K562 treated with DMSO at 1 percent for 4 hours (cell line): Measurements from ENCODE around the gene RPEL1. TPM values are rescaled to one million over a fixed set of nuclear protein-coding genes. Genes with fewer than 3 reads are reported as not detected.

ENCODE experiments used
- total RNA-seq: library from RNA; unstranded; fragments of 300-600 nt; gene quantifications from 2 replicates; pipeline ENCODE4 v1.2.3, GENCODE V29; 2022; ENCODE audit not compliant: insufficient read depth

RPEL1 gene
- not detected in 2 replicates for total RNA-seq

GRCh38 chr10:103245587-103245986, at the start of gene RPEL1:
RPEL1 (plus strand) TSS chr10:103245887; CDS start chr10:103245997, 110 bp downstream.

GRCh38 chr10:103276896-103277712, 31.4 kb downstream of the RPEL1 start, which contains the start of gene INA:
INA (plus strand) TSS chr10:103277138; CDS start chr10:103277212, 74 bp downstream.

Other genes starting within 250 kb of the RPEL1 start
- 31.7 and 34.2 TPM in 2 replicates for gene NT5C2, start 52.6 kb upstream of the RPEL1 start, total RNA-seq
- gene INA, start 31.3 kb downstream of the RPEL1 start, total RNA-seq, result not detected in 2 replicates
- 9.5 and 10.3 TPM in 2 replicates for gene PCGF6, start 105.3 kb downstream of the RPEL1 start, total RNA-seq
- gene TAF5, start 122.1 kb downstream of the RPEL1 start, total RNA-seq, result 5.4 and 7.2 TPM in 2 replicates
- gene ATP5MK, start 150.6 kb downstream of the RPEL1 start, total RNA-seq, result 562 and 576 TPM in 2 replicates
- gene PDCD11, start 150.7 kb downstream of the RPEL1 start, total RNA-seq, result 14.8 and 19.6 TPM in 2 replicates
- 4.0 and 4.1 TPM in 2 replicates for gene CALHM2, start 206.5 kb downstream of the RPEL1 start, total RNA-seq
- gene CALHM1, start 213.0 kb downstream of the RPEL1 start, total RNA-seq, result not detected in 2 replicates
- gene CALHM3, start 233.4 kb downstream of the RPEL1 start, total RNA-seq, result not detected in 2 replicates
- gene NEURL1, start 247.8 kb downstream of the RPEL1 start, total RNA-seq, result not detected in 2 replicates